GM19438 (cell line): ENCODE data around the gene SCYGR2.

Source experiments
- ATAC-seq: cut with Tn5 transposase; IDR thresholded peaks from one replicate; pipeline ENCODE4 v1.9.1; 2021; ENCODE audit warnings: low read depth; ENCODE audit not compliant: unreplicated experiment

SCYGR2 gene

GRCh38 chr2:227612546-227613271 is 14.0 kb downstream of the SCYGR2 start:
- no peak for ATAC-seq

GRCh38 chr2:227613272-227613660 is 14.6 kb downstream of the SCYGR2 start:
- ATAC-seq, result no peak

- no peak for ATAC-seq
These were observed 15.6 kb downstream of the SCYGR2 start for GRCh38 chr2:227614246-227614645.

- ATAC-seq, result no peak
These were observed 16.0 kb downstream of the SCYGR2 start, which contains the start of gene SCYGR3 for GRCh38 chr2:227614740-227615139. SCYGR3 (minus strand) TSS chr2:227614840; CDS start chr2:227614840, 0 bp downstream.

GRCh38 chr2:227615181-227615580 is 16.5 kb downstream of the SCYGR2 start:
- no peak for ATAC-seq

- no peak for ATAC-seq
These were observed 17.2 kb downstream of the SCYGR2 start for GRCh38 chr2:227615906-227616305.

GRCh38 chr2:227616631-227617030 is 17.9 kb downstream of the SCYGR2 start:
- ATAC-seq, result no peak

- ATAC-seq, result no peak
These were observed 18.9 kb downstream of the SCYGR2 start, which contains the start of gene SCYGR4 for GRCh38 chr2:227617316-227618230. SCYGR4 (plus strand) TSS chr2:227617498; CDS start chr2:227617498, 0 bp downstream.

- ATAC-seq, result no peak
These were observed 24.5 kb downstream of the SCYGR2 start for GRCh38 chr2:227623226-227623625.

- no peak for ATAC-seq
These were observed 26.7 kb downstream of the SCYGR2 start for GRCh38 chr2:227625420-227625819.

GRCh38 chr2:227626580-227627151 is 28.0 kb downstream of the SCYGR2 start:
- no peak for ATAC-seq

- peak; percentile 91 for ATAC-seq
These were observed 29.1 kb downstream of the SCYGR2 start for GRCh38 chr2:227627769-227628168.

GRCh38 chr2:227629435-227629834 is 30.7 kb downstream of the SCYGR2 start:
- ATAC-seq, result no peak

GRCh38 chr2:227630322-227630721 is 31.6 kb downstream of the SCYGR2 start:
- no peak for ATAC-seq

GRCh38 chr2:227632827-227633226 is 34.1 kb downstream of the SCYGR2 start:
- ATAC-seq, result no peak

GRCh38 chr2:227634201-227634600 is 35.5 kb downstream of the SCYGR2 start:
- ATAC-seq, result no peak

GRCh38 chr2:227642656-227643055 is 44.0 kb downstream of the SCYGR2 start:
- no peak for ATAC-seq

GRCh38 chr2:227643990-227644551 is 45.4 kb downstream of the SCYGR2 start:
- ATAC-seq, result no peak
